ENCODE measurements around the gene CORIN. TPM values are rescaled to one million over a fixed set of nuclear protein-coding genes. Genes with fewer than 3 reads are reported as not detected.
"Not testable (repeated sequence)": the region's sequence is repeated elsewhere in the genome, so short reads cannot be mapped to it uniquely, and the experiment has no call there.

The CORIN gene
- total RNA-seq, 2 donors from 2014 or later: not detected

DNA sequence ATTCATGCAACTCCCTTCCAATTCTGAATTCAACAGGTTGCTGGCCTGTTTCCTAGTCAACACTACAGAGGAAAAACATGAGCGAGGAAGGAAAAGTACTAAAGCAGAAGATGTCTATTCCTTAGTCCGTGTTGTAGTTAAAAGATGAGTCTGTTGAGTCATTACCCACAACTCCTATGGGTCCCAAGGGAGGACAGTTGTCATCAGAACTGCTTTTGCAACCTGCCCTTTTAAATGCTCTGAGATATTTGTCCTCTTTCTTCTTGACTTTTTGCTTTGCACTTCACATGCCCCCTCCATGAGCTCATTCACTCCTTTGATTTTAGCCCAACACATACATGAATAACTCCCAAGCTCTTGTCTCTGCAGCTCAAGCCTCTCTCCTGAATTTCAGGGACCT, 119.2 kb downstream of the CORIN start:
- Mint-ChIP-seq H3K4me3 (no peak overlapping the region), H3K27ac (no peak overlapping the region), H3K4me1 (ENCODE audit: low read depth in 2 of 2) (no peaks in the 10 kb centered on the region), H3K9me3 (no peaks in the 10 kb centered on the region), H3K36me3 (no peaks in the 10 kb centered on the region), H3K27me3 (peaks cover 24 to 50% of the 10 kb centered on the region in 2 donors)
- DNase-seq (ENCODE audit: low spot score) (no peak), ATAC-seq (no peak)

DNA sequence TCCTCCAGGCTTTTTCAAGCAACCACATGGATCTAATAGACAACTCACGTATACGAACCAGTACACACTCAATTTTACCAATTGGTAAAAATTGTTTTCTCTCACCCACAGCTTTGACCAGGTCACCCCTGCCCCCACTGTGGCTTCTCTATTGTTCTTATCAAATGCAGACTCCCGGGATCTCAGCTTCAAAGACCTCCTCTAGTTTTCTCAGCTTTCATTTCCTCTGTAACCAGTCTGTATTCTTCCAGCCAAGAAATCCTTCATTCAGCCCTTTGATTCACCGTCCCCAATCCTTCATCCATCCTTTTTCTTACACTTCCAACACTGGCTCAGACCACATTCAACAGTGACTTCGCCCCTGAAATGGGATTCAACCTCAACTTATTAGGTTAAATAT, 120.7 kb downstream of the CORIN start:
- DNase-seq (ENCODE audit: low spot score) (no peak), ATAC-seq (no peak)
- Mint-ChIP-seq H3K27ac (no peak overlapping the region), H3K27me3 (peaks cover 16 to 45% of the 10 kb centered on the region in 2 donors), H3K4me3 (no peak overlapping the region), H3K4me1 (ENCODE audit: low read depth in 2 of 2) (no peaks in the 10 kb centered on the region), H3K36me3 (no peaks in the 10 kb centered on the region), H3K9me3 (no peaks in the 10 kb centered on the region)

- Mint-ChIP-seq H3K27me3 (peaks cover 23 to 49% of the 10 kb centered on the region in 2 donors), H3K9me3 (no peaks in the 10 kb centered on the region)
- ATAC-seq: no peak
These were observed 122.0 kb downstream of the CORIN start for GRCh38 chr4:47715716-47716416.

GRCh38 chr4:47714269-47714668, 123.6 kb downstream of the CORIN start:
- no peaks in the 10 kb centered on the region for H3K9me3 Mint-ChIP-seq

More at GRCh38 chr4:47715716-47716416, 122.0 kb downstream of the CORIN start:
- H3K4me3 Mint-ChIP-seq: no peak overlapping the region
- no peak overlapping the region for H3K27ac Mint-ChIP-seq
- no peaks in the 10 kb centered on the region for H3K36me3 Mint-ChIP-seq
- no peak for DNase-seq (ENCODE audit: low spot score)
- no peaks in the 10 kb centered on the region for H3K4me1 Mint-ChIP-seq (ENCODE audit: low read depth in 2 of 2)

GRCh38 chr4:47713129-47713834, 124.6 kb downstream of the CORIN start:
- no peak for ATAC-seq
- no peak for DNase-seq (ENCODE audit: low spot score)
- Mint-ChIP-seq H3K9me3 (no peaks in the 10 kb centered on the region), H3K27ac (no peak overlapping the region), H3K27me3 (peaks cover 30 to 47% of the 10 kb centered on the region in 2 donors), H3K4me3 (no peak overlapping the region), H3K4me1 (ENCODE audit: low read depth in 2 of 2) (no peaks in the 10 kb centered on the region), H3K36me3 (no peaks in the 10 kb centered on the region)

More at GRCh38 chr4:47714269-47714668, 123.6 kb downstream of the CORIN start:
- Mint-ChIP-seq H3K4me3 (no peak overlapping the region), H3K27ac (no peak overlapping the region), H3K27me3 (peaks cover 26 to 48% of the 10 kb centered on the region in 2 donors), H3K4me1 (ENCODE audit: low read depth in 2 of 2) (no peaks in the 10 kb centered on the region), H3K36me3 (no peaks in the 10 kb centered on the region)
- ATAC-seq (no peak), DNase-seq (ENCODE audit: low spot score) (no peak)

GRCh38 chr4:47711646-47712045, 126.2 kb downstream of the CORIN start:
- no peak overlapping the region for H3K27ac Mint-ChIP-seq
- no peaks in the 10 kb centered on the region for H3K9me3 Mint-ChIP-seq
- no peaks in the 10 kb centered on the region for H3K36me3 Mint-ChIP-seq
- peaks cover 24 to 38% of the 10 kb centered on the region in 2 donors for H3K27me3 Mint-ChIP-seq
- no peaks in the 10 kb centered on the region for H3K4me1 Mint-ChIP-seq (ENCODE audit: low read depth in 2 of 2)
- no peak overlapping the region for H3K4me3 Mint-ChIP-seq
- ATAC-seq (no peak), DNase-seq (ENCODE audit: low spot score) (no peak)

GRCh38 chr4:47711183-47711582, 126.7 kb downstream of the CORIN start:
- no peaks in the 10 kb centered on the region for H3K36me3 Mint-ChIP-seq
- no peaks in the 10 kb centered on the region for H3K9me3 Mint-ChIP-seq
- DNase-seq (ENCODE audit: low spot score): no peak
- H3K27ac Mint-ChIP-seq: no peak overlapping the region
- H3K4me1 Mint-ChIP-seq (ENCODE audit: low read depth in 2 of 2): no peaks in the 10 kb centered on the region
- ATAC-seq: no peak
- peaks cover 28 to 41% of the 10 kb centered on the region in 2 donors for H3K27me3 Mint-ChIP-seq
- no peak overlapping the region for H3K4me3 Mint-ChIP-seq

DNA sequence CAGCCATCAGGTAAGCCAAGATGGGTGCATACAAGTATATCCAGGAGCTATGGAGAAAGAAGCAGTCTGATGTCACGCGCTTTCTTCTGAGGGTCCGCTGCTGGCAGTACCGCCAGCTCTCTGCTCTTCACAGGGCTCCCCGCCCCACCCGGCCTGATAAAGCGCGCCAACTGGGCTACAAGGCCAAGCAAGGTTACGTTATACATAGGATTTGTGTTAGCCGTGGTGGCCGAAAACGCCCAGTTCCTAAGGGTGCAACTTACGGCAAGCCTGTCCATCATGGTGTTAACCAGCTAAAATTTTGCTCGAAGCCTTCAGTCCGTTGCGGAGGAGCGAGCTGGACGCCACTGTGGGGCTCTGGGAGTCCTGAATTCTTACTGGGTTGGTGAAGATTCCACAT, 131.5 kb downstream of the CORIN start:
- ATAC-seq, H3K4me3 Mint-ChIP-seq: not testable (repeated sequence)
- H3K27me3 Mint-ChIP-seq: peaks cover 36 to 49% of the 10 kb centered on the region in 2 donors

DNA sequence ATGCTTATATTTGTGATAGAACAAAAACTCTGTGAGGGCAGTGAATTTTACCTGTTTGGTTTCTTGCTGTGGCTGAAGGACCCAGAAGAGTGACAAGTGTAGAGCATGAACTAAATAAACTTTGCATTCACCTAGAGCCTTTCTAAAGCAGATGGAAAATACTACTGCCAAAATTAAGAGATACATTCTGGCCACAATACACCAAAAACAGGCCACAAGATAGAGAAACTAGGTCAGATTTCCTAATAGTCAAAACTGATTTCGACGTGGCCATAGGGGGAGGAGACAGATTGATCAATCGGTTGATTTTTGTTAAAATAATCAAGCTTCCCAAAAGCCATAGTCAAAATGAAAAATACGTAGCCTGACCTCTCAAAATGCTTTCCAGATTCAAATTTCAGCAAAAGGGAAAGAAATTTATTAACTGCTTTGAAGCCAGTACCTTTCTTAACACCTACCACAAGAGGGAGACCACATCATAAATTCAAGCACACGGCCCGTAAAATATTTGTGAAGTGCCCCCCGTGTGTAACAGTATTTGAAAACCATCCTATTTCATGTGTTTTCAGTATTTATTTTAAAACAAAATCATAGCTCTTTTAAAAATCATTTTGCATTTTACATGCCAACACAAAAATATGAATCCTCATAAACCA, 132.4 kb downstream of the CORIN start:
- Mint-ChIP-seq H3K4me3 (no peak overlapping the region), H3K9me3 (no peaks in the 10 kb centered on the region), H3K27me3 (peaks cover 33 to 52% of the 10 kb centered on the region in 2 donors), H3K4me1 (ENCODE audit: low read depth in 2 of 2) (no peaks in the 10 kb centered on the region), H3K36me3 (no peaks in the 10 kb centered on the region), H3K27ac (no peak overlapping the region)
- ATAC-seq: no peak
- DNase-seq (ENCODE audit: low spot score): no peak

More for the DNA sequence above, 131.5 kb downstream of the CORIN start:
- H3K36me3 Mint-ChIP-seq; H3K9me3 Mint-ChIP-seq; DNase-seq (ENCODE audit: low spot score); H3K4me1 Mint-ChIP-seq (ENCODE audit: low read depth in 2 of 2); H3K27ac Mint-ChIP-seq: not testable (repeated sequence)

DNA sequence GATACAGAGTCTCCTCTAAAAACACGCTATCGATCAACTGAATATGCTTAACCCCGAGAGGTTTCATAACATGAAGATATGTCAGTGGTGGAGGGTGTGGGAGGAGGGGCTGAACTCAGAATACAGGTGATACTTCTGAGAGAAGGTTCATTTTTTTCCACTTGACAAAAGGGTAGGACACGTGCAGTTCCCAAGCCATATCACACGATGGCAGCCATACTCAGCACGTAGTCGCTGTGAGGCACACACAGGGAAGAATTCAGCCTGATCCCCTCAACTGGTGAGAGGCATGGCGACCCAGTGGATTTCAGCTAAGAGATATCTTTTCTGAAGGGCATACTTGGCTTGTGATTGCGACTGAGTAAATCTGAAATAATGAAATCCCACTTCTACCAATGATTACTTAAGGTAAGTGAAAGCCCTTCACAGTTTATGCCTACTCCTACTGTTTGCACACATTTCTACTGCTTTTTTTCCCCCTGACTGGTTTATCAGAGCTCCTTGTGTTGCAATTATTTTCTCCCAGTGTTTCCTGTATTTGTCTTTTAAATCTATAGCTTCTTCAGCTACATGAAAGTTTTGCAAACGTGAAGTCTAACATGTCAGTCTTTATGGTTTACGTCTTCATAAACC, 133.1 kb downstream of the CORIN start:
- Mint-ChIP-seq H3K9me3 (no peaks in the 10 kb centered on the region), H3K4me1 (ENCODE audit: low read depth in 2 of 2) (no peaks in the 10 kb centered on the region), H3K27ac (no peak overlapping the region), H3K4me3 (no peak overlapping the region), H3K27me3 (peaks cover 36 to 52% of the 10 kb centered on the region in 2 donors), H3K36me3 (no peaks in the 10 kb centered on the region)
- DNase-seq (ENCODE audit: low spot score) (no peak), ATAC-seq (peak in 1 of 2 donors; percentile 20)

DNA sequence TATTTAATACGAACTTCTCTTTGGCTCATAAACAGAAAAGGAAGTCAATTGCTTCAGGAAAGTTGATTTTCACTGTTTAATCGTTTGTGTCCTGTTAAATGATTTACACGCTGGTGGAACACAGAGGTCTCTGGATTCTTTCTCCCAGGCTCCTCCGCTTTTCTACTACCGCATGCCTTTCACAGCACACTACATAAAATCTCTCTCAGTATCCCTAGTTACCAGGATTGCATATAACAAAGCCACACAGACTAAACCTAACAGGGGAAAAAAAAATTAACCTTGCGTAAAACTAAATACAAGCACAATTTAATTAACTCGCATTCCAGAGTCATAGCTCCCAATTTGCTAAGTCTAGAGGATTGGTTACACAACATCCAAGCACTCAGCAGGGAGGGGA, 133.9 kb downstream of the CORIN start:
- Mint-ChIP-seq H3K4me1 (ENCODE audit: low read depth in 2 of 2) (no peaks in the 10 kb centered on the region), H3K27ac (no peak overlapping the region), H3K27me3 (peaks cover 36 to 51% of the 10 kb centered on the region in 2 donors), H3K4me3 (no peak overlapping the region), H3K9me3 (no peaks in the 10 kb centered on the region), H3K36me3 (no peaks in the 10 kb centered on the region)
- ATAC-seq (no peak), DNase-seq (ENCODE audit: low spot score) (no peak)

- H3K36me3 Mint-ChIP-seq: no peaks in the 10 kb centered on the region
- peaks cover 34 to 43% of the 10 kb centered on the region in 2 donors for H3K27me3 Mint-ChIP-seq
- DNase-seq (ENCODE audit: low spot score): no peak
- no peak for ATAC-seq
- H3K4me3 Mint-ChIP-seq: no peak overlapping the region
- no peaks in the 10 kb centered on the region for H3K9me3 Mint-ChIP-seq
- H3K27ac Mint-ChIP-seq: no peak overlapping the region
- H3K4me1 Mint-ChIP-seq (ENCODE audit: low read depth in 2 of 2): no peaks in the 10 kb centered on the region
These were observed 134.9 kb downstream of the CORIN start for GRCh38 chr4:47703008-47703407.

DNA sequence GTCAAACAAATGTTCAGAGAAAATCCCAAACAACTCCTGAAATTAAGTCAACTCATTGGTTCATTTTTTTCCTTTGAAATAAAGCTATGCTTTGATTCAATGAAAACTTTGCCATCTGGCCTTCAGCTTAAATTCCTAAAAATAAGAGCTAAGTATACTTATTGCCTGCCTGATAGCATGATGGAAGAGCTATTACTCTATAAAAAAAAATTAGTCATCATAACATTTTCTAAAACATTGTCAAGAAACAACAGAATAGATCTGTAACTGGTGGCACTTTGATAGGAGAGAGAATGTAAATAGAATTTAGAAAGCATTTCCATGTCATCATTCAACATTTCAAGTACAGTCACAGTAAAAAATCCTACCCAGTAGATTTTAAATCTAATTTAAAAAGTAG, 136.6 kb downstream of the CORIN start:
- DNase-seq (ENCODE audit: low spot score) (no peak), ATAC-seq (no peak)
- H3K27me3 Mint-ChIP-seq: peaks cover 36 to 49% of the 10 kb centered on the region in 2 donors
- no peaks in the 10 kb centered on the region for H3K36me3 Mint-ChIP-seq
- no peaks in the 10 kb centered on the region for H3K9me3 Mint-ChIP-seq
- no peak overlapping the region for H3K4me3 Mint-ChIP-seq
- H3K4me1 Mint-ChIP-seq (ENCODE audit: low read depth in 2 of 2): no peaks in the 10 kb centered on the region
- H3K27ac Mint-ChIP-seq: no peak overlapping the region

Data from natural killer cell treated with Interleukin-12 subunit alpha and Interleukin-12 subunit beta and Interleukin-15 and Interleukin-18, amount 100 ng/mL, for 72 hours (primary cell).